Myocyte (in vitro differentiated cells): ENCODE results near the gene ABCG4. TPM values are rescaled to one million over a fixed set of nuclear protein-coding genes. Genes with fewer than 3 reads are reported as not detected.
A peak's percentile ranks its signal among the peaks of the same experiment; 100 is the strongest.
"Not testable (repeated sequence)": the region's sequence is repeated elsewhere in the genome, so short reads cannot be mapped to it uniquely, and the experiment has no call there.

ENCODE experiments used
- DNase-seq: peaks from one replicate; pipeline ENCODE4 v3.0.0-alpha.2; 2012; ENCODE audit warnings: low read depth
- total RNA-seq: library from RNA; depleted of rRNA; stranded (reverse); fragments of >200 nt; gene quantifications from 2 replicates; pipeline ENCODE4 v1.2.3, GENCODE V29; 2014

ABCG4 gene
- total RNA-seq, 1 donor from 2014 or later: 0.08 TPM

GRCh38 chr11:119152604-119153003, 3.8 kb downstream of the ABCG4 start:
- DNase-seq: no peak

- no peak for DNase-seq
These were observed 4.4 kb downstream of the ABCG4 start for GRCh38 chr11:119153049-119153818.

GRCh38 chr11:119154178-119154577, 5.3 kb downstream of the ABCG4 start:
- DNase-seq: no peak

GRCh38 chr11:119155733-119156492, 7.1 kb downstream of the ABCG4 start:
- DNase-seq: peak; percentile 30

GRCh38 chr11:119156496-119156895, 7.6 kb downstream of the ABCG4 start:
- no peak for DNase-seq

- DNase-seq: no peak
These were observed 8.2 kb downstream of the ABCG4 start for GRCh38 chr11:119157063-119157462.

- no peak for DNase-seq
These were observed 9.6 kb downstream of the ABCG4 start for GRCh38 chr11:119158467-119158866.

- no peak for DNase-seq
These were observed 11.3 kb downstream of the ABCG4 start for GRCh38 chr11:119160151-119160550.

- no peak for DNase-seq
These were observed 13.0 kb downstream of the ABCG4 start for GRCh38 chr11:119161871-119162270.

GRCh38 chr11:119166368-119167076, 17.7 kb downstream of the ABCG4 start:
- peak; percentile 22 for DNase-seq

- not testable (repeated sequence) for DNase-seq
These were observed 18.2 kb downstream of the ABCG4 start for GRCh38 chr11:119167077-119167458.

GRCh38 chr11:119167933-119168332, 19.1 kb downstream of the ABCG4 start:
- DNase-seq: no peak

GRCh38 chr11:119168471-119169281, 19.8 kb downstream of the ABCG4 start, which contains the start of gene NLRX1:
Gene NLRX1, plus strand, starts transcription at chr11:119168725. Its CDS starts 2,679 bp downstream, at chr11:119171404.
- DNase-seq: peak; percentile 91

- peak; percentile 78 for DNase-seq
These were observed 20.4 kb downstream of the ABCG4 start for GRCh38 chr11:119169282-119169719.

- DNase-seq: no peak
These were observed 23.7 kb downstream of the ABCG4 start for GRCh38 chr11:119172513-119172912.

- no peak for DNase-seq
These were observed 24.6 kb downstream of the ABCG4 start for GRCh38 chr11:119173453-119173852.

- DNase-seq: no peak
These were observed 26.7 kb downstream of the ABCG4 start for GRCh38 chr11:119175493-119176077.

- no peak for DNase-seq
These were observed 29.4 kb downstream of the ABCG4 start for GRCh38 chr11:119178166-119178680.

- DNase-seq: no peak
These were observed 30.5 kb downstream of the ABCG4 start for GRCh38 chr11:119179342-119179741.

- DNase-seq: no peak
These were observed 31.1 kb downstream of the ABCG4 start for GRCh38 chr11:119179983-119180382.
